ENCODE results near the gene HS6ST1.

HS6ST1 gene

GRCh38 chr2:128306081-128306930 lies 12.4 kb downstream of the HS6ST1 start:
- no peak overlapping the region for H2AFZ ChIP-seq (ENCODE audit: low read depth)
- no peak overlapping the region for H3K27ac ChIP-seq
- no peak overlapping the region for H3K9ac ChIP-seq
- no peak overlapping the region for H3K4me2 ChIP-seq
- TF ChIP-seq CTCF (conservative IDR thresholded peaks at IDR 0.05; ENCODE audit: low read depth, low read length) = no peak
- H3K79me2 ChIP-seq (ENCODE audit: insufficient read depth, low read depth) = no peaks in the 10 kb centered on the region
- H3K4me3 ChIP-seq (IDR thresholded peaks at IDR 0.05; ENCODE audit: insufficient read depth, low read depth, low read length) = no peak overlapping the region
- H3K4me1 ChIP-seq (ENCODE audit: low read depth, poor library complexity, severe bottlenecking) = no peaks in the 10 kb centered on the region
- no peaks in the 10 kb centered on the region for H4K20me1 ChIP-seq (ENCODE audit: insufficient read depth)
- H3K36me3 ChIP-seq (ENCODE audit: insufficient read depth) = no peaks in the 10 kb centered on the region
- no peaks in the 10 kb centered on the region for H3K27me3 ChIP-seq (ENCODE audit: insufficient read depth, low read depth)

GRCh38 chr2:128305555-128306080 lies 13.1 kb downstream of the HS6ST1 start:
- no peak for TF ChIP-seq CTCF (conservative IDR thresholded peaks at IDR 0.05; ENCODE audit: low read depth, low read length)
- Histone ChIP-seq H3K27ac (no peak overlapping the region), H3K36me3 (ENCODE audit: insufficient read depth) (no peaks in the 10 kb centered on the region), H3K4me1 (ENCODE audit: low read depth, poor library complexity, severe bottlenecking) (no peaks in the 10 kb centered on the region), H4K20me1 (ENCODE audit: insufficient read depth) (no peaks in the 10 kb centered on the region), H3K4me3 (IDR thresholded peaks at IDR 0.05; ENCODE audit: insufficient read depth, low read depth, low read length) (no peak overlapping the region), H3K4me2 (no peak overlapping the region), H3K27me3 (ENCODE audit: insufficient read depth, low read depth) (no peaks in the 10 kb centered on the region), H2AFZ (ENCODE audit: low read depth) (no peak overlapping the region), H3K9ac (no peak overlapping the region), H3K79me2 (ENCODE audit: insufficient read depth, low read depth) (no peaks in the 10 kb centered on the region)

- Histone ChIP-seq H2AFZ (ENCODE audit: low read depth) (no peak overlapping the region), H3K4me3 (IDR thresholded peaks at IDR 0.05; ENCODE audit: insufficient read depth, low read depth, low read length) (no peak overlapping the region), H3K27me3 (ENCODE audit: insufficient read depth, low read depth) (no peaks in the 10 kb centered on the region), H4K20me1 (ENCODE audit: insufficient read depth) (no peaks in the 10 kb centered on the region), H3K4me1 (ENCODE audit: low read depth, poor library complexity, severe bottlenecking) (no peaks in the 10 kb centered on the region), H3K36me3 (ENCODE audit: insufficient read depth) (no peaks in the 10 kb centered on the region), H3K27ac (no peak overlapping the region), H3K4me2 (no peak overlapping the region), H3K9ac (no peak overlapping the region), H3K79me2 (ENCODE audit: insufficient read depth, low read depth) (no peaks in the 10 kb centered on the region)
- TF ChIP-seq CTCF (conservative IDR thresholded peaks at IDR 0.05; ENCODE audit: low read depth, low read length) = no peak
These were observed 13.7 kb downstream of the HS6ST1 start for GRCh38 chr2:128304715-128305554.

- no peaks in the 10 kb centered on the region for H3K27me3 ChIP-seq (ENCODE audit: insufficient read depth, low read depth)
- no peak for TF ChIP-seq CTCF (conservative IDR thresholded peaks at IDR 0.05; ENCODE audit: low read depth, low read length)
- no peak overlapping the region for H3K4me3 ChIP-seq (IDR thresholded peaks at IDR 0.05; ENCODE audit: insufficient read depth, low read depth, low read length)
- no peaks in the 10 kb centered on the region for H3K79me2 ChIP-seq (ENCODE audit: insufficient read depth, low read depth)
- no peak overlapping the region for H3K9ac ChIP-seq
- H3K36me3 ChIP-seq (ENCODE audit: insufficient read depth) = no peaks in the 10 kb centered on the region
- H3K27ac ChIP-seq = no peak overlapping the region
- H3K4me1 ChIP-seq (ENCODE audit: low read depth, poor library complexity, severe bottlenecking) = no peaks in the 10 kb centered on the region
- no peak overlapping the region for H2AFZ ChIP-seq (ENCODE audit: low read depth)
- H4K20me1 ChIP-seq (ENCODE audit: insufficient read depth) = no peaks in the 10 kb centered on the region
- no peak overlapping the region for H3K4me2 ChIP-seq
These were observed 14.3 kb downstream of the HS6ST1 start for GRCh38 chr2:128304330-128304714.
